K562 (cell line): ENCODE measurements around the gene SLC31A1. TPM values are rescaled to one million over a fixed set of nuclear protein-coding genes. Genes with fewer than 3 reads are reported as not detected.

Experiments
- ATAC-seq: fragments of 200-7000 bp; cut with Tn5 transposase; 3 replicates; pipeline ENCODE4 v1.9.1; 2020; ENCODE audit warnings: moderate library complexity
- BruUV-seq: library from RNA; stranded (reverse); fragments of 400-500 nt; replicated peaks from 2 replicates; lab custom pipeline; 2021; lab: Mats Ljungman, UMichigan
- CTCF ChIA-PET: fragments of 300-600 bp; formaldehyde crosslinking; extraction: SDS; loops from one replicate; lab custom pipeline; 2021; ENCODE audit warnings: low intra/inter-chr PET ratio; lab: Yijun Ruan, JAX
- POLR2A ChIA-PET: fragments of 300-600, 350-650 bp; sonication (Branson Sonifier 250); formaldehyde crosslinking; extraction: SDS; loops from one replicate; lab custom pipeline; 2021; ENCODE audit warnings: antibody characterized with exemption, inconsistent platforms; lab: Yijun Ruan, JAX
- DNase-seq, 4 experiments: peaks; one replicate each; pipeline versions ENCODE4 v3.0.0 to v3.0.0-alpha.2; 2011 to 2018; ENCODE audit warnings: low spot score in 3 of 4, mixed read lengths in 3 of 4; ENCODE audit errors: extremely low read depth in 1 of 4
- FAIRE-seq: peaks from 2 replicates; lab custom pipeline; 2011; peaks lifted over from hg19 to GRCh38; lab: Jason Lieb, UNC
- H2AFZ ChIP-seq: 2 replicates; pipeline ENCODE4 v1.6.0; 2011; ENCODE audit warnings: low read depth, low read length, control low read depth, inconsistent platforms
- H3K27ac ChIP-seq: fragments of 200-600 bp; 3 replicates; pipeline ENCODE4 v1.8.0; 2011; ENCODE audit warnings: low read depth, mild to moderate bottlenecking, control low read depth, inconsistent platforms, low read length, moderate library complexity, mixed read lengths; ENCODE audit errors: extremely low read depth
- H3K27me3 ChIP-seq, 2 experiments: fragments of 300-600 bp in 1 of 2; 2 replicates in 1 of 2; 3 replicates in 1 of 2; pipeline versions ENCODE4 v1.6.0 to v1.8.0; 2011; ENCODE audit warnings: inconsistent platforms in 2 of 2, low read length in 2 of 2, mild to moderate bottlenecking in 1 of 2, mixed read lengths in 1 of 2, moderate library complexity in 1 of 2; ENCODE audit not compliant: control insufficient read depth in 2 of 2, insufficient read depth in 2 of 2
- H3K36me3 ChIP-seq: fragments of 300-600 bp; 3 replicates; pipeline ENCODE4 v1.8.0; 2011; ENCODE audit warnings: mild to moderate bottlenecking, low read length, inconsistent platforms; ENCODE audit not compliant: control insufficient read depth, insufficient read depth
- H3K4me1 ChIP-seq, 2 experiments: fragments of 200-600 bp in 1 of 2; replicated peaks in 1 of 2; 2 replicates in 1 of 2; 3 replicates in 1 of 2; pipeline versions ENCODE4 v1.5.1 to v1.8.0; 2011; ENCODE audit warnings: inconsistent platforms in 2 of 2, low read length in 2 of 2, mild to moderate bottlenecking in 1 of 2, mixed read lengths in 1 of 2, moderate library complexity in 1 of 2; ENCODE audit not compliant: control insufficient read depth in 2 of 2, insufficient read depth in 2 of 2
- H3K4me2 ChIP-seq: 2 replicates; pipeline ENCODE4 v1.6.1; 2011; ENCODE audit warnings: low read length, control low read depth, inconsistent platforms, mixed read lengths; ENCODE audit not compliant: insufficient read depth
- H3K4me3 ChIP-seq: fragments of 200-600 bp; sonication (generic), shearing (Covaris generic); 2 replicates; pipeline ENCODE4 v1.5.1; 2016; ENCODE audit warnings: control low read depth, inconsistent platforms
- H3K79me2 ChIP-seq: fragments of 200-600 bp; 3 replicates; pipeline ENCODE4 v1.8.0; 2011; ENCODE audit warnings: low read length, inconsistent platforms; ENCODE audit not compliant: control insufficient read depth, insufficient read depth
- H3K9ac ChIP-seq, 2 experiments: 2 replicates each; pipeline versions ENCODE4 v1.6.0 to v1.6.1; 2011; ENCODE audit warnings: low read depth in 2 of 2, low read length in 2 of 2, control low read depth in 1 of 2, inconsistent platforms in 1 of 2, mild to moderate bottlenecking in 1 of 2, mixed read lengths in 1 of 2; ENCODE audit not compliant: insufficient read depth in 1 of 2
- H3K9me1 ChIP-seq: one replicate; pipeline ENCODE4 v1.6.0; 2011; ENCODE audit warnings: inconsistent platforms, mild to moderate bottlenecking, low read length, moderate library complexity; ENCODE audit not compliant: control insufficient read depth, insufficient read depth
- H3K9me3 ChIP-seq: replicated peaks from 2 replicates; pipeline ENCODE4 v1.5.1; 2011; ENCODE audit warnings: low read depth, low read length, inconsistent platforms; ENCODE audit not compliant: control insufficient read depth, insufficient read depth
- H4K20me1 ChIP-seq: replicated peaks from 2 replicates; pipeline ENCODE4 v1.6.1; 2011; ENCODE audit warnings: low read length, inconsistent platforms, mixed read lengths; ENCODE audit not compliant: control insufficient read depth, insufficient read depth
- ATF1 ChIP-seq, 2 experiments: fragments of 450-650 bp in 1 of 2; IDR thresholded peaks; 2 replicates each; pipeline ENCODE4 v1.6.1; 2016; ENCODE audit warnings: missing compliant biosample characterization in 1 of 2, missing genetic modification characterization in 1 of 2
- BRD4 ChIP-seq: fragments of 200-600 bp; sonication (generic); IDR thresholded peaks from 2 replicates; pipeline ENCODE4 v1.6.1; 2017; ENCODE audit warnings: inconsistent platforms
- FOXJ2 ChIP-seq: fragments of 200-800 bp; sonication (Bioruptor generic); IDR thresholded peaks from 2 replicates; pipeline ENCODE4 v1.6.1; 2016; ENCODE audit warnings: missing genetic modification characterization, missing compliant biosample characterization
- ILF3 ChIP-seq: fragments of 450-650 bp; IDR thresholded peaks from 2 replicates; pipeline ENCODE4 v1.6.1; 2018; ENCODE audit warnings: antibody characterized with exemption, mild to moderate bottlenecking, moderate library complexity, borderline replicate concordance
- NELFE ChIP-seq: IDR thresholded peaks from 2 replicates; pipeline ENCODE4 v1.6.1; 2011; ENCODE audit warnings: mild to moderate bottlenecking; ENCODE audit not compliant: insufficient read depth, insufficient read length
- PHB2 ChIP-seq: fragments of 450-650 bp; IDR thresholded peaks from 2 replicates; pipeline ENCODE4 v1.6.1; 2017; ENCODE audit warnings: low read depth
- PHF8 ChIP-seq: fragments of 200-600 bp; sonication (generic); IDR thresholded peaks from 2 replicates; pipeline ENCODE4 v1.6.1; 2012; ENCODE audit warnings: mixed run types, mild to moderate bottlenecking, inconsistent platforms, low read length, moderate library complexity, borderline replicate concordance
- PPARD ChIP-seq: fragments of 250-450 bp; sonication (Bioruptor Pico); IDR thresholded peaks from 2 replicates; pipeline ENCODE4 v1.8.0; 2022; ENCODE audit warnings: inconsistent platforms, mild to moderate bottlenecking, moderate library complexity
- SAFB ChIP-seq: fragments of 200-400 bp; formaldehyde crosslinking; IDR thresholded peaks from 2 replicates; pipeline ENCODE4 v1.6.1; 2017; ENCODE audit warnings: low read depth, low read length, borderline replicate concordance
- SRSF9 ChIP-seq: fragments of 200-400 bp; formaldehyde crosslinking; IDR thresholded peaks from 2 replicates; pipeline ENCODE4 v1.6.1; 2017; ENCODE audit warnings: low read depth, low read length, borderline replicate concordance
- ZFP1 ChIP-seq: fragments of 450-650 bp; formaldehyde crosslinking; IDR thresholded peaks from 2 replicates; pipeline ENCODE4 v1.4.0; 2020; ENCODE audit warnings: mild to moderate bottlenecking, mixed read lengths
- ZNF384 ChIP-seq: IDR thresholded peaks from 2 replicates; pipeline ENCODE4 v1.6.1; 2012; ENCODE audit warnings: low read depth, low read length, improper control_type of control experiment
- ZNF57 ChIP-seq: fragments of 450-650 bp; formaldehyde crosslinking; IDR thresholded peaks from 2 replicates; pipeline ENCODE4 v1.4.0; 2020; ENCODE audit warnings: mild to moderate bottlenecking, moderate library complexity
- ZNF696 ChIP-seq: fragments of 250-450 bp; sonication (Bioruptor Pico); conservative IDR thresholded peaks from 2 replicates; pipeline ENCODE4 v1.4.0; 2020; ENCODE audit warnings: mild to moderate bottlenecking, moderate library complexity
- WGBS: fragments of 100-300 bp; shearing (Covaris generic); methylation state at CpG from one replicate; pipeline ENCODE4 v1.1.6; 2016; ENCODE audit warnings: low coverage, mixed read lengths; ENCODE audit not compliant: insufficient coverage; ENCODE audit errors: missing lambda C conversion rate; 5-methylcytosine and 5-hydroxymethylcytosine counted together
- in situ Hi-C: fragments of 300-500 bp; cut with MboI; formaldehyde crosslinking; loops from 4 replicates; pipeline ENCODE4 v1.15.0; 2018; ENCODE audit warnings: inconsistent platforms, mixed read lengths
- intact Hi-C: fragments of 100-400 bp; cut with micrococcal nuclease; formaldehyde crosslinking; loops from 2 replicates; pipeline ENCODE4 v1.14.2; 2022
- polyA plus RNA-seq, 8 experiments: library from polyadenylated mRNA; depleted of rRNA in 4 of 8; stranded (reverse) in 5 of 8; unstranded in 3 of 8; fragments of >200 nt; fragmentation: Nextera tagmentation in 2 of 8; fragmentation: Illumina TruSeq in 1 of 8; extraction: Ambion mirVana in 2 of 8; extraction: Trizol in 1 of 8; gene quantifications; 2 replicates each; pipeline versions ENCODE4 v1.2.1 to v1.2.3, GENCODE V29; 2011 to 2014; ENCODE audit warnings: inconsistent platforms in 1 of 8, missing spikeins in 1 of 8
- total RNA-seq, 7 experiments: library from RNA; depleted of rRNA in 6 of 7; stranded (reverse); fragments of >200 nt in 6 of 7; fragmentation: Illumina TruSeq in 2 of 7; extraction: Trizol in 2 of 7; gene quantifications; 2 replicates each; pipeline versions ENCODE4 v1.2.1 to v1.2.3, GENCODE V29; 2011 to 2021; ENCODE audit warnings: low replicate concordance in 1 of 7
- TF ChIP-seq, protein P1 (sequence below): fragments of 250-450 bp; sonication (Bioruptor Pico); IDR thresholded peaks from 2 replicates; pipeline ENCODE4 v1.5.1; 2021; ENCODE audit warnings: mild to moderate bottlenecking
- TF ChIP-seq, protein P2 (sequence below): sonication (generic); formaldehyde crosslinking; IDR thresholded peaks from 2 replicates; pipeline ENCODE4 v1.8.0; 2023; ENCODE audit warnings: mild to moderate bottlenecking, missing genetic modification reagents
- TF ChIP-seq, protein P3 (sequence below), 2 experiments: fragments of 450-650 bp; conservative IDR thresholded peaks; 2 replicates each; pipeline ENCODE4 v1.6.1; 2017; ENCODE audit warnings: mild to moderate bottlenecking in 2 of 2, moderate library complexity in 2 of 2
- TF ChIP-seq, protein P4 (sequence below): sonication (generic); formaldehyde crosslinking; IDR thresholded peaks from 2 replicates; pipeline ENCODE4 v1.8.1; 2022; ENCODE audit warnings: missing genetic modification reagents

The SLC31A1 gene
- total and polyA plus RNA-seq, 9 of the 15 experiments (the other 6 are each of a cell fraction or from before 2014, with no cell fraction given): 15.4 to 40.7 (median 25.9) TPM

DNA sequence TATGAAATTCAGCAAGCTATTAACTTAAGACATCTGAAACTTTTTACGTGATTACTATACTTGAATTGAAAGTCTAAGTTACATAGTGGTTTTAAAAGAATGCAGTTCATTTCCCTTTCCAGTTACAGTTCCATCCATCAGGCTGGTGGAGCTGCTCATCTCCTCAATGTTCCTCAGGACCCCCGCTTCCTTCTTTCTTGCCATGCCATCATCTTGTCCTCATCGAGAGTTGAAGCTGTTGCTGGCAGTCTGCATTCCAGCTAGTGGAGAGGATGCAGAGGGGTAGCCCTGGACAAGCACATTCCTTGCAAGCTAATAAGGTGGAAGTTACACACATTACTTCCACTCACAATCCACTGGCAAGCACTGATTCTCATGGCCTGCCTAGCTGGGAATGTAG is 90.6 kb downstream of the SLC31A1 start:
- no peaks in the 10 kb centered on the region for H3K79me2 ChIP-seq
- TF ChIP-seq ZNF384: no peak
- TF ChIP-seq SAFB: no peak
- TF ChIP-seq ILF3: no peak
- no peak for TF ChIP-seq PHF8
- TF ChIP-seq, protein P1, sequence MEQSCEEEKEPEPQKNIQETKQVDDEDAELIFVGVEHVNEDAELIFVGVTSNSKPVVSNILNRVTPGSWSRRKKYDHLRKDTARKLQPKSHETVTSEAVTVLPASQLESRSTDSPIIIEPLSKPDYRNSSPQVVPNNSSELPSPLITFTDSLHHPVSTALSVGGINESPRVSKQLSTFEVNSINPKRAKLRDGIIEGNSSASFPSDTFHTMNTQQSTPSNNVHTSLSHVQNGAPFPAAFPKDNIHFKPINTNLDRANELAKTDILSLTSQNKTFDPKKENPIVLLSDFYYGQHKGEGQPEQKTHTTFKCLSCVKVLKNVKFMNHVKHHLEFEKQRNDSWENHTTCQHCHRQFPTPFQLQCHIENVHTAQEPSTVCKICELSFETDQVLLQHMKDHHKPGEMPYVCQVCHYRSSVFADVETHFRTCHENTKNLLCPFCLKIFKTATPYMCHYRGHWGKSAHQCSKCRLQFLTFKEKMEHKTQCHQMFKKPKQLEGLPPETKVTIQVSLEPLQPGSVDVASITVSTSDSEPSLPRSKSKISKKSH (CRISPR knock-in tag): no peak
- TF ChIP-seq ZNF57 (CRISPR knock-in tag): no peak
- TF ChIP-seq ZFP1 (CRISPR knock-in tag): no peak
- TF ChIP-seq ZNF696 (CRISPR knock-in tag): no peak
- TF ChIP-seq PHB2: no peak
- TF ChIP-seq, protein P2, sequence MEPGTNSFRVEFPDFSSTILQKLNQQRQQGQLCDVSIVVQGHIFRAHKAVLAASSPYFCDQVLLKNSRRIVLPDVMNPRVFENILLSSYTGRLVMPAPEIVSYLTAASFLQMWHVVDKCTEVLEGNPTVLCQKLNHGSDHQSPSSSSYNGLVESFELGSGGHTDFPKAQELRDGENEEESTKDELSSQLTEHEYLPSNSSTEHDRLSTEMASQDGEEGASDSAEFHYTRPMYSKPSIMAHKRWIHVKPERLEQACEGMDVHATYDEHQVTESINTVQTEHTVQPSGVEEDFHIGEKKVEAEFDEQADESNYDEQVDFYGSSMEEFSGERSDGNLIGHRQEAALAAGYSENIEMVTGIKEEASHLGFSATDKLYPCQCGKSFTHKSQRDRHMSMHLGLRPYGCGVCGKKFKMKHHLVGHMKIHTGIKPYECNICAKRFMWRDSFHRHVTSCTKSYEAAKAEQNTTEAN: no peak
- TF ChIP-seq, protein P3, sequence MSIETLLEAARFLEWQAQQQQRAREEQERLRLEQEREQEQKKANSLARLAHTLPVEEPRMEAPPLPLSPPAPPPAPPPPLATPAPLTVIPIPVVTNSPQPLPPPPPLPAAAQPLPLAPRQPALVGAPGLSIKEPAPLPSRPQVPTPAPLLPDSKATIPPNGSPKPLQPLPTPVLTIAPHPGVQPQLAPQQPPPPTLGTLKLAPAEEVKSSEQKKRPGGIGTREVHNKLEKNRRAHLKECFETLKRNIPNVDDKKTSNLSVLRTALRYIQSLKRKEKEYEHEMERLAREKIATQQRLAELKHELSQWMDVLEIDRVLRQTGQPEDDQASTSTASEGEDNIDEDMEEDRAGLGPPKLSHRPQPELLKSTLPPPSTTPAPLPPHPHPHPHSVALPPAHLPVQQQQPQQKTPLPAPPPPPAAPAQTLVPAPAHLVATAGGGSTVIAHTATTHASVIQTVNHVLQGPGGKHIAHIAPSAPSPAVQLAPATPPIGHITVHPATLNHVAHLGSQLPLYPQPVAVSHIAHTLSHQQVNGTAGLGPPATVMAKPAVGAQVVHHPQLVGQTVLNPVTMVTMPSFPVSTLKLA (conservative IDR thresholded peaks at IDR 0.05): no peak
- TF ChIP-seq ATF1 (CRISPR knock-in tag; IDR thresholded peaks at IDR 0.05): no peak
- TF ChIP-seq ATF1 (tag; IDR thresholded peaks at IDR 0.05): no peak
- no peak for TF ChIP-seq FOXJ2 (tag)
- no peak for TF ChIP-seq SRSF9
- TF ChIP-seq PPARD (CRISPR knock-in tag): no peak
- TF ChIP-seq, protein P4, sequence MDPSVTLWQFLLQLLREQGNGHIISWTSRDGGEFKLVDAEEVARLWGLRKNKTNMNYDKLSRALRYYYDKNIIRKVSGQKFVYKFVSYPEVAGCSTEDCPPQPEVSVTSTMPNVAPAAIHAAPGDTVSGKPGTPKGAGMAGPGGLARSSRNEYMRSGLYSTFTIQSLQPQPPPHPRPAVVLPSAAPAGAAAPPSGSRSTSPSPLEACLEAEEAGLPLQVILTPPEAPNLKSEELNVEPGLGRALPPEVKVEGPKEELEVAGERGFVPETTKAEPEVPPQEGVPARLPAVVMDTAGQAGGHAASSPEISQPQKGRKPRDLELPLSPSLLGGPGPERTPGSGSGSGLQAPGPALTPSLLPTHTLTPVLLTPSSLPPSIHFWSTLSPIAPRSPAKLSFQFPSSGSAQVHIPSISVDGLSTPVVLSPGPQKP (CRISPR knock-in tag): no peak
- no peak for TF ChIP-seq NELFE
- no peak for TF ChIP-seq BRD4
- no TSS peak for BruUV-seq
- H2AFZ ChIP-seq: no peak overlapping the region
- in situ Hi-C loops (no loop called here), intact Hi-C loops (no loop called here)
- no peaks in the 10 kb centered on the region for H4K20me1 ChIP-seq
- FAIRE-seq: no peak
- no peak overlapping the region for H3K4me3 ChIP-seq
- H3K9me1 ChIP-seq: no peaks in the 10 kb centered on the region
- no peaks in the 10 kb centered on the region; a peak in 1 of 5 replicates for H3K4me1 ChIP-seq
- POLR2A ChIA-PET: interaction anchor here (0.5 to 1.6 kb wide), 8 partner anchors 8 to 1691 kb away, joined by 3 to 8 read pairs (median 4); partner anchors contain the start of genes C9orf43, CDC26, POLE3 and PRPF4
- 7% methylated on average over 3 of the region's 3 CpGs for WGBS
- CTCF ChIA-PET: no interaction called here
- no peaks in the 10 kb centered on the region for H3K36me3 ChIP-seq
- no peak for ATAC-seq
- no peak overlapping the region for H3K9ac ChIP-seq
- H3K4me2 ChIP-seq: no peak overlapping the region
- no peak for DNase-seq
- H3K27me3 ChIP-seq: peaks cover 7 to 32% of the 10 kb centered on the region in 2 experiments; a peak in 4 of 5 replicates
- H3K27ac ChIP-seq: no peak overlapping the region
- H3K9me3 ChIP-seq: no peaks in the 10 kb centered on the region
